ENCODE results near the gene COL23A1.

COL23A1 gene

GRCh38 chr5:178419196-178419595 lies 171.0 kb downstream of the COL23A1 start:
- no peaks in the 10 kb centered on the region for H3K79me2 ChIP-seq (ENCODE audit: low read length)
- H2AFZ ChIP-seq (ENCODE audit: low read depth, low read length) = no peak overlapping the region
- no peaks in the 10 kb centered on the region for H4K20me1 ChIP-seq (ENCODE audit: insufficient read depth, low read length)
- TF ChIP-seq, protein P1, sequence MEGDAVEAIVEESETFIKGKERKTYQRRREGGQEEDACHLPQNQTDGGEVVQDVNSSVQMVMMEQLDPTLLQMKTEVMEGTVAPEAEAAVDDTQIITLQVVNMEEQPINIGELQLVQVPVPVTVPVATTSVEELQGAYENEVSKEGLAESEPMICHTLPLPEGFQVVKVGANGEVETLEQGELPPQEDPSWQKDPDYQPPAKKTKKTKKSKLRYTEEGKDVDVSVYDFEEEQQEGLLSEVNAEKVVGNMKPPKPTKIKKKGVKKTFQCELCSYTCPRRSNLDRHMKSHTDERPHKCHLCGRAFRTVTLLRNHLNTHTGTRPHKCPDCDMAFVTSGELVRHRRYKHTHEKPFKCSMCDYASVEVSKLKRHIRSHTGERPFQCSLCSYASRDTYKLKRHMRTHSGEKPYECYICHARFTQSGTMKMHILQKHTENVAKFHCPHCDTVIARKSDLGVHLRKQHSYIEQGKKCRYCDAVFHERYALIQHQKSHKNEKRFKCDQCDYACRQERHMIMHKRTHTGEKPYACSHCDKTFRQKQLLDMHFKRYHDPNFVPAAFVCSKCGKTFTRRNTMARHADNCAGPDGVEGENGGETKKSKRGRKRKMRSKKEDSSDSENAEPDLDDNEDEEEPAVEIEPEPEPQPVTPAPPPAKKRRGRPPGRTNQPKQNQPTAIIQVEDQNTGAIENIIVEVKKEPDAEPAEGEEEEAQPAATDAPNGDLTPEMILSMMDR (IDR thresholded peaks at IDR 0.05; ENCODE audit: low read depth, low read length) = no peak
- no peak for TF ChIP-seq EZH2phosphoT487 (IDR thresholded peaks at IDR 0.05; ENCODE audit: low read depth)
- H3K9ac ChIP-seq (ENCODE audit: low read length) = no peak overlapping the region
- H3K4me1 ChIP-seq (ENCODE audit: low read length) = no peaks in the 10 kb centered on the region
- H3K4me3 ChIP-seq (ENCODE audit: low read length) = no peak overlapping the region
- H3K9me3 ChIP-seq (ENCODE audit: insufficient read depth, low read length) = no peaks in the 10 kb centered on the region
- no peak overlapping the region for H3K27ac ChIP-seq (ENCODE audit: low read length)
- H3K4me2 ChIP-seq (ENCODE audit: low read length) = no peak overlapping the region
- no peaks in the 10 kb centered on the region for H3K36me3 ChIP-seq (replicated peaks; ENCODE audit: low read depth, low read length)
- no peaks in the 10 kb centered on the region for H3K27me3 ChIP-seq (ENCODE audit: low read depth, low read length)

DNA sequence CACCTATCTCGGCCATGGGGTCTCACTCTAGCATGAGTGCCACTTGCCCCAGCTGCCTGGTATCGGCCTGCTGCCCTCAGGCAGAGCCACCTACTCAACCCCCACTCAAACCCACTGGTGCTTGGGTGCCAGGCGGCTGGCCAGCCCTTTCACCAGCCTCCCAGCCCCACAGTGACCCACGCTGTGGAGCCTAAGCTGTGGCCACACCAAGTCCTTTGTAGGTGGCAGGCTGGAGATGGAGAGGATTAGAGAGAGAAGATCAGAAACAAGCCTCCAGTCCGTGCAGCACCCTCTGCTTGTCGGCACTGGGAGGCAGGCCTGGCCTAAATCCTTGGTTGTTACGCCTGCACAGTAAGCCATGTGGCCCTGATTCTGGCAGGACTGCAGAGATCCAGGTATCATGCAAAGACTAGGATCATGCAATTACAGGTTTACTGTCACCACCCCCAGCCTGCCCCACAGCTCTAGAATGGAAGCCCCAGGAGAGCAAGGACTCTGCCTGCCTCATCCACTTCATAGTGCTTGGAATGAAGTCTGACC lies 171.7 kb downstream of the COL23A1 start:
- H3K4me1 ChIP-seq (ENCODE audit: low read length) = no peaks in the 10 kb centered on the region
- H3K4me3 ChIP-seq (ENCODE audit: low read length) = no peak overlapping the region
- no peaks in the 10 kb centered on the region for H4K20me1 ChIP-seq (ENCODE audit: insufficient read depth, low read length)
- no peaks in the 10 kb centered on the region for H3K9me3 ChIP-seq (ENCODE audit: insufficient read depth, low read length)
- no peak overlapping the region for H3K4me2 ChIP-seq (ENCODE audit: low read length)
- H3K36me3 ChIP-seq (replicated peaks; ENCODE audit: low read depth, low read length) = no peaks in the 10 kb centered on the region
- H3K9ac ChIP-seq (ENCODE audit: low read length) = no peak overlapping the region
- peaks cover under 1% of the 10 kb centered on the region; the same call in 1 of the 2 replicates for H3K27me3 ChIP-seq (ENCODE audit: low read depth, low read length)
- TF ChIP-seq, protein P1 (IDR thresholded peaks at IDR 0.05; ENCODE audit: low read depth, low read length) = no peak
- TF ChIP-seq EZH2phosphoT487 (IDR thresholded peaks at IDR 0.05; ENCODE audit: low read depth) = no peak
- H3K27ac ChIP-seq (ENCODE audit: low read length) = no peak overlapping the region
- no peaks in the 10 kb centered on the region for H3K79me2 ChIP-seq (ENCODE audit: low read length)
- H2AFZ ChIP-seq (ENCODE audit: low read depth, low read length) = no peak overlapping the region

DNA sequence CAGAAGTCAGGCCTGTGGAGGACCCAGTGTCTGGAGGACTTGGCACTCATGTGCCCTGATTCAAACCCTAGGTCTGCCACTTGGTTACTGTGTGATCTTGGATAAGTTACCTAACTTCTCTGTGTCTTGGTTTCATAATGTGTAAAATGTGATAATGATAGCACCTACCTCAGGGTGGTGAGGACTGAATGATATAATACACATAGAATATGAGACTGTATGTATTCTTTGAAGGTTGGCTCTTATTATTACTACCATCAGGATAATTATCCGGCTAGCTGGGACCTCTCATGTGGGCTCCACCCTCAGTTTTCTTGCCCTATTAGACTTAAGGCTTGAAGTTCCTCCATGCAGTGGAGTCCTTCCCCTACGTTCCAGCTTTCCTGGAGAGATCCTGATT lies 172.2 kb downstream of the COL23A1 start:
- no peak overlapping the region for H2AFZ ChIP-seq (ENCODE audit: low read depth, low read length)
- H3K36me3 ChIP-seq (replicated peaks; ENCODE audit: low read depth, low read length) = no peaks in the 10 kb centered on the region
- no peaks in the 10 kb centered on the region for H3K9me3 ChIP-seq (ENCODE audit: insufficient read depth, low read length)
- H4K20me1 ChIP-seq (ENCODE audit: insufficient read depth, low read length) = no peaks in the 10 kb centered on the region
- no peak overlapping the region for H3K27ac ChIP-seq (ENCODE audit: low read length)
- no peak overlapping the region for H3K4me3 ChIP-seq (ENCODE audit: low read length)
- no peak overlapping the region for H3K9ac ChIP-seq (ENCODE audit: low read length)
- no peaks in the 10 kb centered on the region for H3K79me2 ChIP-seq (ENCODE audit: low read length)
- peaks cover 3% of the 10 kb centered on the region; the same call in 1 of the 2 replicates for H3K27me3 ChIP-seq (ENCODE audit: low read depth, low read length)
- H3K4me1 ChIP-seq (ENCODE audit: low read length) = no peaks in the 10 kb centered on the region
- no peak for TF ChIP-seq EZH2phosphoT487 (IDR thresholded peaks at IDR 0.05; ENCODE audit: low read depth)
- TF ChIP-seq, protein P1 (IDR thresholded peaks at IDR 0.05; ENCODE audit: low read depth, low read length) = no peak
- no peak overlapping the region for H3K4me2 ChIP-seq (ENCODE audit: low read length)

DNA sequence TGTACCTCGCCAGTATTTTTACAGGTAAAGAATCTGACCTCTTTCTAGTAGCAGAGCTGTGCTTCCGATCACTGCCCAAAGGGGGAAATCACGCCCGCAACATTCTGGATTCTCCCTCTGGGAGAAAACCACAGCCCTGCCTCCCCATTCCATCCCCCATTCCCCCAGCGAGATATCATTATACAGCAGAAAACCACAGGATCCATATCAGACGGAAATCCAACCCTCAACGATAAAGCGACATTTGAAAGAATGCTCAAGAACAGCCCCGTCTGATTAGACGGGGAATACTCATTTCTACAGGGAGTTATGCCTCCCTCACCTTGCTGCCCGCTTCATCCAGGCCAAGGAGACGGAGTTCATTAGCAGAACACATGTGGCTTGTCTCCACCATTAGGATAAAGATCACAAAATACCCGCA lies 172.8 kb downstream of the COL23A1 start:
- Histone ChIP-seq H3K9me3 (ENCODE audit: insufficient read depth, low read length) (no peaks in the 10 kb centered on the region), H4K20me1 (ENCODE audit: insufficient read depth, low read length) (no peaks in the 10 kb centered on the region), H3K27me3 (ENCODE audit: low read depth, low read length) (peaks cover 3% of the 10 kb centered on the region; the same call in 1 of the 2 replicates), H2AFZ (ENCODE audit: low read depth, low read length) (no peak overlapping the region), H3K79me2 (ENCODE audit: low read length) (no peaks in the 10 kb centered on the region), H3K36me3 (replicated peaks; ENCODE audit: low read depth, low read length) (no peaks in the 10 kb centered on the region), H3K4me3 (ENCODE audit: low read length) (no peak overlapping the region), H3K9ac (ENCODE audit: low read length) (no peak overlapping the region), H3K4me1 (ENCODE audit: low read length) (no peaks in the 10 kb centered on the region), H3K4me2 (ENCODE audit: low read length) (no peak overlapping the region), H3K27ac (ENCODE audit: low read length) (no peak overlapping the region)
- TF ChIP-seq, protein P1 (IDR thresholded peaks at IDR 0.05; ENCODE audit: low read depth, low read length) = no peak
- no peak for TF ChIP-seq EZH2phosphoT487 (IDR thresholded peaks at IDR 0.05; ENCODE audit: low read depth)

Data from OCI-LY3 (cell line).